Measurements from ENCODE around the gene TMEM198.

The TMEM198 gene

GRCh38 chr2:219508971-219509779 lies 34.7 kb upstream of the TMEM198 start:
- no peak for DNase-seq (ENCODE audit: low spot score)

- DNase-seq (ENCODE audit: low spot score) = peak; percentile 86
Observed at GRCh38 chr2:219509780-219510511, 33.9 kb upstream of the TMEM198 start.

- no peak for DNase-seq (ENCODE audit: low spot score)
Observed at GRCh38 chr2:219510512-219511135, 33.2 kb upstream of the TMEM198 start.

GRCh38 chr2:219511547-219512325 lies 32.1 kb upstream of the TMEM198 start:
- no peak for DNase-seq (ENCODE audit: low spot score)

- no peak for DNase-seq (ENCODE audit: low spot score)
Observed at GRCh38 chr2:219512524-219513216, 31.2 kb upstream of the TMEM198 start.

- DNase-seq (ENCODE audit: low spot score) = no peak
Observed at GRCh38 chr2:219513787-219514186, 30.0 kb upstream of the TMEM198 start.

- peak; percentile 66 for DNase-seq (ENCODE audit: low spot score)
Observed at GRCh38 chr2:219514196-219514761, 29.5 kb upstream of the TMEM198 start, which contains the start of gene ASIC4. TSS of gene ASIC4 (plus strand) at chr2:219514482. CDS start at chr2:219514725, 243 bp downstream.

- DNase-seq (ENCODE audit: low spot score) = no peak
Observed at GRCh38 chr2:219514836-219515235, 29.0 kb upstream of the TMEM198 start.

- no peak for DNase-seq (ENCODE audit: low spot score)
Observed at GRCh38 chr2:219515874-219516629, 27.8 kb upstream of the TMEM198 start.

GRCh38 chr2:219516888-219517287 lies 26.9 kb upstream of the TMEM198 start:
- no peak for DNase-seq (ENCODE audit: low spot score)

GRCh38 chr2:219517954-219518778 lies 25.7 kb upstream of the TMEM198 start:
- DNase-seq (ENCODE audit: low spot score) = no peak

GRCh38 chr2:219519526-219519916 lies 24.3 kb upstream of the TMEM198 start:
- DNase-seq (ENCODE audit: low spot score) = no peak

- no peak for DNase-seq (ENCODE audit: low spot score)
Observed at GRCh38 chr2:219520079-219520478, 23.7 kb upstream of the TMEM198 start.

GRCh38 chr2:219521066-219521880 lies 22.6 kb upstream of the TMEM198 start:
- peak; percentile 82 for DNase-seq (ENCODE audit: low spot score)

- peak; percentile 78 for DNase-seq (ENCODE audit: low spot score)
Observed at GRCh38 chr2:219522111-219523030, 21.5 kb upstream of the TMEM198 start.

GRCh38 chr2:219523031-219523671 lies 20.7 kb upstream of the TMEM198 start:
- no peak for DNase-seq (ENCODE audit: low spot score)

GRCh38 chr2:219524817-219525216 lies 19.0 kb upstream of the TMEM198 start:
- DNase-seq (ENCODE audit: low spot score) = no peak

All from hepatic stellate cell (primary cell).